Measurements from ENCODE around the gene FOXL3.

DNA sequence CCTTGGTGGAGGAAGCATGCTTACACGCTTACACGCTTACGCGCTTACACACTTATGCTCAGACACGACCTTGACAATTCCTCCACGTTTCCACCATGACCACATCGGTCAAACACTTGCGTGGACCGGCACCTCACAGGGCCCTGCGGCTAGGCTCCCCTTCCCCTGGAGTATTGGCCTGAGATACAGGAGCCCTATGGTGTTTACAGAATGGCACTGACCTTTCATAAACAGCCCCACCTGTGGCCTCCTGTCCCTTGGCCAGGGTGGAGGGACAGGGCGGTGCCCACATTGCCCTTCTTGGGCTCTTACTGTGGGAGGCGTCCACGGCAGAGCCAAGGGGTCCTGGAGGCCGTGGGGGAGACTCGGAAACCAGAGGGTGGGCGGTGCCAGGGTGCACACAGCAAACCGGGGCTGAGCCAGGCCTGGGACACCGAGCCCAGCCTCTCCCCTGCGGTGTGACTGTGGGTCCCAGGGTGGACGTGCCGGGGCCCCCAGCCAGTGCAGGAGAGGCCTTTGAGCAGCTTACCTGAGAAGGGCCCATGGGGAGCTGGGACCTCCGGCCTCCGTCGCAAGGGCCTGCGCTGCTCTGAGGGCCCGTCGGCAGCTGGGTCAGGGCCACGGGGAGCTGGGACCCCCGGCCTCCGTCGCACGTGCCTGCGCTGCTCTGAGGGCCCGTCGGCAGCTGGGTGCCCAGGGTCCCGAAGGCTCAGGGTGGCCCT is 44.2 kb upstream of the FOXL3 start:
- TF ChIP-seq, protein P1, sequence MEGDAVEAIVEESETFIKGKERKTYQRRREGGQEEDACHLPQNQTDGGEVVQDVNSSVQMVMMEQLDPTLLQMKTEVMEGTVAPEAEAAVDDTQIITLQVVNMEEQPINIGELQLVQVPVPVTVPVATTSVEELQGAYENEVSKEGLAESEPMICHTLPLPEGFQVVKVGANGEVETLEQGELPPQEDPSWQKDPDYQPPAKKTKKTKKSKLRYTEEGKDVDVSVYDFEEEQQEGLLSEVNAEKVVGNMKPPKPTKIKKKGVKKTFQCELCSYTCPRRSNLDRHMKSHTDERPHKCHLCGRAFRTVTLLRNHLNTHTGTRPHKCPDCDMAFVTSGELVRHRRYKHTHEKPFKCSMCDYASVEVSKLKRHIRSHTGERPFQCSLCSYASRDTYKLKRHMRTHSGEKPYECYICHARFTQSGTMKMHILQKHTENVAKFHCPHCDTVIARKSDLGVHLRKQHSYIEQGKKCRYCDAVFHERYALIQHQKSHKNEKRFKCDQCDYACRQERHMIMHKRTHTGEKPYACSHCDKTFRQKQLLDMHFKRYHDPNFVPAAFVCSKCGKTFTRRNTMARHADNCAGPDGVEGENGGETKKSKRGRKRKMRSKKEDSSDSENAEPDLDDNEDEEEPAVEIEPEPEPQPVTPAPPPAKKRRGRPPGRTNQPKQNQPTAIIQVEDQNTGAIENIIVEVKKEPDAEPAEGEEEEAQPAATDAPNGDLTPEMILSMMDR (IDR thresholded peaks at IDR 0.05) = no peak
- TF ChIP-seq POLR2A (IDR thresholded peaks at IDR 0.05) = no peak

All from right lobe of liver (tissue), 4 donors.